ENCODE measurements around the gene MCC. TPM values are rescaled to one million over a fixed set of nuclear protein-coding genes. Genes with fewer than 3 reads are reported as not detected.

The MCC gene
- total and polyA plus RNA-seq, 9 donors = 29.8 to 262 (median 108) TPM

GRCh38 chr5:112996830-112997374 lies 491.4 kb downstream of the MCC start:
- Histone ChIP-seq H3K27me3 (no peaks in the 10 kb centered on the region), H3K4me1 (ENCODE audit: insufficient read depth) (peaks cover 1% of the 10 kb centered on the region), H3K36me3 (no peaks in the 10 kb centered on the region), H3K9me3 (no peaks in the 10 kb centered on the region), H3K4me3 (no peak overlapping the region), H3K27ac (no peak overlapping the region)
- TF ChIP-seq POLR2A (IDR thresholded peaks at IDR 0.05) (no peak), EP300 (IDR thresholded peaks at IDR 0.05) (no peak)
- TF ChIP-seq, protein P1, sequence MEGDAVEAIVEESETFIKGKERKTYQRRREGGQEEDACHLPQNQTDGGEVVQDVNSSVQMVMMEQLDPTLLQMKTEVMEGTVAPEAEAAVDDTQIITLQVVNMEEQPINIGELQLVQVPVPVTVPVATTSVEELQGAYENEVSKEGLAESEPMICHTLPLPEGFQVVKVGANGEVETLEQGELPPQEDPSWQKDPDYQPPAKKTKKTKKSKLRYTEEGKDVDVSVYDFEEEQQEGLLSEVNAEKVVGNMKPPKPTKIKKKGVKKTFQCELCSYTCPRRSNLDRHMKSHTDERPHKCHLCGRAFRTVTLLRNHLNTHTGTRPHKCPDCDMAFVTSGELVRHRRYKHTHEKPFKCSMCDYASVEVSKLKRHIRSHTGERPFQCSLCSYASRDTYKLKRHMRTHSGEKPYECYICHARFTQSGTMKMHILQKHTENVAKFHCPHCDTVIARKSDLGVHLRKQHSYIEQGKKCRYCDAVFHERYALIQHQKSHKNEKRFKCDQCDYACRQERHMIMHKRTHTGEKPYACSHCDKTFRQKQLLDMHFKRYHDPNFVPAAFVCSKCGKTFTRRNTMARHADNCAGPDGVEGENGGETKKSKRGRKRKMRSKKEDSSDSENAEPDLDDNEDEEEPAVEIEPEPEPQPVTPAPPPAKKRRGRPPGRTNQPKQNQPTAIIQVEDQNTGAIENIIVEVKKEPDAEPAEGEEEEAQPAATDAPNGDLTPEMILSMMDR (IDR thresholded peaks at IDR 0.05) = no peak
- no peak for DNase-seq
- intact Hi-C loops (cut with DNase I) = loop anchor here in 3 of 4 donors (10.0 kb wide), 2 partner anchors 338 to 518 kb away; partner anchors contain the start of gene YTHDC2 (in 2 of the 3)
- WGBS, 3 donors = 51 to 68% (median 53%) methylated on average over 4 of the region's 4 CpGs

GRCh38 chr5:112995764-112996618 lies 492.3 kb downstream of the MCC start:
- H3K27me3 ChIP-seq = no peaks in the 10 kb centered on the region
- 16 to 21% (median 17%) methylated on average over 7 of the region's 7 CpGs for WGBS, 3 donors
- H3K27ac ChIP-seq = no peak overlapping the region
- peaks cover 1% of the 10 kb centered on the region for H3K4me1 ChIP-seq (ENCODE audit: insufficient read depth)
- intact Hi-C loops (cut with DNase I) = loop anchor here in 3 of 4 donors (10.0 kb wide), 2 partner anchors 339 to 519 kb away; partner anchors contain the start of gene YTHDC2 (in 2 of the 3)
- no peaks in the 10 kb centered on the region for H3K9me3 ChIP-seq
- no peak overlapping the region for H3K4me3 ChIP-seq
- DNase-seq = peak; percentile 68 to 87 (median 81)
- TF ChIP-seq, protein P1 (IDR thresholded peaks at IDR 0.05) = peak; percentile 64 to 92 (median 86)
- no peak for TF ChIP-seq POLR2A (IDR thresholded peaks at IDR 0.05)
- no peaks in the 10 kb centered on the region for H3K36me3 ChIP-seq

DNA sequence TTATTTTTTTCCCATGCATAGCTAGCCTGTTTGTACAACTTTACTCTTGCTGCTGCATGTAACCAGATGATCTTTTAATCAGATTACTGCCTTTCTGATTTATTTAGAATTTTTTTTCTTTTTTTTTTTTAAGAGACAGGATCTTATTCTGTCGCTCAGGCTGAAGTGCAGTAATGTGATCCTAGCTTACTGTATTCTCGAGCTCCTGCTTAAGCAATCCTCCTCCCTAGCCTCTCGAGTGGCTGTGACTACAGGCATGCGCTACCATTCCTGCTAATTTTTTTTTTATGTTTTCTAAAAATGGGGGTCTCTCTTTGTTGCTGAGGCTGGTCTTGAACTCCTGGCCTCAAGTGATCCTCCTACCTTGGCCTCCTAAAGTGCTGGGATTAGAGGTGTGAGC lies 502.0 kb downstream of the MCC start:
- Histone ChIP-seq H3K27ac (no peak overlapping the region), H3K4me1 (ENCODE audit: insufficient read depth) (peaks cover 2% of the 10 kb centered on the region), H3K36me3 (no peaks in the 10 kb centered on the region), H3K9me3 (no peaks in the 10 kb centered on the region), H3K4me3 (no peak overlapping the region), H3K27me3 (no peaks in the 10 kb centered on the region)
- TF ChIP-seq, protein P1 (IDR thresholded peaks at IDR 0.05) = no peak
- TF ChIP-seq POLR2A (IDR thresholded peaks at IDR 0.05) (no peak), EP300 (IDR thresholded peaks at IDR 0.05) (no peak)
- intact Hi-C loops (cut with DNase I) = no loop called here
- DNase-seq = no peak
- WGBS, 3 donors = 94% methylated on average over 4 of the region's 4 CpGs

- Histone ChIP-seq H3K27me3 (no peaks in the 10 kb centered on the region), H3K36me3 (no peaks in the 10 kb centered on the region), H3K4me1 (ENCODE audit: insufficient read depth) (peaks cover 4% of the 10 kb centered on the region), H3K9me3 (no peaks in the 10 kb centered on the region), H3K4me3 (no peak overlapping the region), H3K27ac (no peak overlapping the region)
- no peak for DNase-seq
- TF ChIP-seq EP300 (IDR thresholded peaks at IDR 0.05) = no peak
- TF ChIP-seq POLR2A (IDR thresholded peaks at IDR 0.05) = no peak
- 91 to 96% (median 96%) methylated on average over 2 of the region's 2 CpGs for WGBS, 3 donors
- intact Hi-C loops (cut with DNase I) = no loop called here
These were observed 504.9 kb downstream of the MCC start for GRCh38 chr5:112983363-112983762.

Data from ovary (tissue), 9 donors.